NCI-H146 treated with DMSO at 0.1 percent for 48 hours (cell line): ENCODE data around the gene RFX2.
A peak's percentile ranks its signal among the peaks of the same experiment; 100 is the strongest.
"Not testable (repeated sequence)": the region's sequence is repeated elsewhere in the genome, so short reads cannot be mapped to it uniquely, and the experiment has no call there.

ENCODE experiments used
- DNase-seq: peaks from one replicate; lab custom pipeline; 2025; ENCODE audit not compliant: unreplicated experiment; lab: John Stamatoyannopoulos, UW

Gene RFX2

DNA sequence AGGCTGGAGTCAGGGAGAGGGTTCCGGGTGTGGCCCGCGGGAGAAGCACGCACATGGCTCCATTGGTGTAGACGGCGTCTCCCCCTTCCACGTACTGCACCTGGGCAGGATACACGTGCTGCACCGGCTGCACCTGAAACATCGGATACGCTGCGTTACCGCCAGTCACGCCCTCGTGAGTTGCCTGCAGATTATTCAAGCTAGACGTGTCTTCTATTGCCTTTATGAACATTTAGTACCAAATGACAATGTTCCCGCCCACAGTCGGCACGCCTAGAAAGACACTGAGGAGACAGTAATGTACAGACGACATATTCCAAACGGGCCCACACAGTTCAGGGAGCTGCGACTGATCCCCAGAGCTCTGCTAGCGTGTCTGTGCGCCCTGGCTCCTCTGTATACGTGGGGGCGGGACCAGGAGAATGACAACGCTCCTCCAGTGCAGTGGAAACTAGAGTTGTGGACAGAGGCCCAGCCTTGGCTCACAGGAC lies 68.3 kb downstream of the RFX2 start:
- no peak for DNase-seq

- no peak for DNase-seq
Measured at GRCh38 chr19:6041071-6041470, 69.2 kb downstream of the RFX2 start.

DNA sequence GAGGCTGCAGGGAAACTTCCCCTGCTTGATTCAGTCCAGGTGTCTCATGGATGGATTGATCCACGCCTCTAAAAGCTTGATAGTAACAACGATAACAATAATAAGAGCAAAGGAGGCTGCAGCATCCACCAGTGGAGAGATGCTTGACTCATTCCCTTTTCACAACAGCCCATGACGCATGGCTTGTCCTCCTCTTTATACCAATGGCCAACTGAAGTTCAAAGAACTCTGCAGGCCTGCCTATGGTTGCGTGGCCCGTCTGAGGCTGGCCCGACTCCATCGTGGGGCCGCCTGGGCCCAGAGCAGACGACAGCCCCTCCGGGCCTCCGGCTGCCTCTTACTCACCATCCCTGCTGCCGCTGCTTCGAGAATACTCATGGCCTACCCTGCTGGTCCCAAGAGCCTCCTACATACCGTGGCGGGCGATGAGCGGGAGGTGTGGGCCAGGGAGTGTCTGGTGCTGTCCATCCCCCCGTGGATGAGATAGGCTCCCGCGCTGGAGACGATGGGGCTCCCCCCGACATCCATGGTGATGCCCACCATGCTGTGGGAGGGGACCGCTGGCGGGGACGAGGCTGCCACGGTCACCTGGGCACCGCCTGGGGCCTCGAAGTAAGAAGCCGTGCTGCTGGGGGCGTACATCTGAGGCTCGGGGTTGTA lies 70.6 kb downstream of the RFX2 start:
- DNase-seq: no peak

- DNase-seq: no peak
Measured at GRCh38 chr19:6038634-6039405, 71.5 kb downstream of the RFX2 start.

DNA sequence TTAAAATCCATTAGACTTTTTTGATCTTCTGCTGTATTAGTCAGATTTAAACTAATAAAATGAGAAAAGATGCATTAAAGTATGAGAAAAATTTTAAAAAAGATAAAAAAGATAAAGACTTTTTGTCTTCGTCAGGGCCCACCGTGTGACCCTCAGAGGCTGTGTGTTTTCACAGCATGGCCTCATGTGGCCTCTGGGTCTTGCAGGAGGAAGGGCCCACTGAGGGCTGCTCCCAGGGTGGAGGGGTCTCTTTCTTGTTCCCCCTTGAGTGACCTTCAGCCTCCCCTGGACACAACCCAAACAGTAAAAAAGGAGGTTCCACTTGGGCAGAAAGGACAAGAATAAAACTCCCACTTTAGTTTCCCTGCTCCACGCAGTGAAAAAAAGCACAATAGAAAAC lies 75.3 kb downstream of the RFX2 start:
- no peak for DNase-seq

- DNase-seq: no peak
Measured at GRCh38 chr19:6034512-6034911, 75.8 kb downstream of the RFX2 start.

DNA sequence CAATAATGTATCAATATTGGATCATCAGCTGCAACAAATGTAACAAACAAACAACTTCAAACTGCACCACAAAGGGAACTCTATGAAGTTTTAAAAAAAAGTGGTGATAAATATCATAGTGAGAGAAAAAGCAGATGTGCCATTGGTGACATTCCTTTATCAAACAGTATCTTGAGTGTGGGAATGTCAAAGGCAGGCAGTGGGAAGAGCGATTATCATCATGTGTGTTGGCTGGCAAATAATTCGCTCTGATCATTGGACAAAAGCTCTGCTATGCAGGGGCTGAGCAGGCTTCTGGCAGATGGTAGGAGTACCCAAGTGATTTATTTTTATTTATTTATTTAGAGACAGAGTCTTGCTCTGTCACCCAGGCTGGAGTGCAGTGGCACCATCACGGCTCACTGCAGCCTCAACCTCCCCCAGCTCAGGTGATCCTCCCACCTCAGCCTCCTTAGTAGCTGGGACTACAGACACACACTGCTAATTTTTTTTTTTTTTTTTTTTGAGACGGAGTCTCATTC lies 76.5 kb downstream of the RFX2 start:
- no peak for DNase-seq

DNA sequence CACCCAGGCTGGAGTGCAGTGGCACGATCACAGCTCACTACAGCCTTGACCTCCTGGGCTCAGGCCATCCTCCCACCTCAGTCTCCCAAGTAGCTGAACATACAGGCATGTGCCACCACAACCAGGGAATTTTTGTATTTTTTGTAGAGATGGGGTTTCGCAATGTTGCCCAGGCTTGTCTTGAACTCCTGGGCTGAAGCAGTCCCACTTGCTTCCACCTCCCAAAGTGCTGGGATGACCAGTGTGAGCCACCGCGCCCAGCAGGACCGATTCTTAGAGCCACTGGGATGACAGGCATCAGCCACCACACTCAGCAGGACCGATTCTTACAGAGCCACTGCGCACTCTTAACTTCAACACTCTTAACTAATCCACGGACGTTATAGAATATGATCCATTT lies 77.5 kb downstream of the RFX2 start:
- no peak for DNase-seq

DNA sequence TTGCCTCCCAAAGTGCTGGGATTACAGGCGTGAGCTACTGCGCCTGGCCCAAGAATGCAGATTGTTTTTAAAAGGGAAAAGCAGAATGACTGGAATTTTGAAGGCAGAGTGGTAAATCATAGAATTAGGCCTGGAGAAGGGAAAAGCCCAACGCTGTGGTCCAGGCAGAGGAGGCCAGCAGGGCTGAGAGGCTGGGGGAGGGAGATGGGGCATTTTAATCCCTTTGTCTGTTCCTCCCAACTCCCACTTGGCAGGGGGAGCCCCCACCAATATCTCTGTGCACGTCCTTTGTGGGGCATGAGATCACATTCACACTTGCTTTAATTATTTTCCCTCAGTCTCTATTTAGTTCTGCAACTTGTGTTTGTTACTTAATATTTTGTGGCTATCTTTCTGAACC lies 77.9 kb downstream of the RFX2 start:
- no peak for DNase-seq

DNA sequence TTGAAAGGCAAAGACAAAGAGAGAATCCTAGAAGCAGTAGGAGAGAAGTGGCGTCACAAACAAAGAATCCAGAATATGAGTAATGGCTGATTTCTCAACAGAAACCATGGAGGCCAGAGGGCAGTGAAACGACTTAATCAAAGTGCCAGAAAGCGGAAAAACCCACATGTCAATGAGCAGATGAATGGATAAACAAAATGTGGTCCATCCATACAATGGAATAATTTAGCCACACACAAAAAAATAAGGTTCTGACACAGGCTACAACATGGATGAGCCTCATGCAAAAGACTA lies 80.1 kb downstream of the RFX2 start:
- no peak for DNase-seq

DNA sequence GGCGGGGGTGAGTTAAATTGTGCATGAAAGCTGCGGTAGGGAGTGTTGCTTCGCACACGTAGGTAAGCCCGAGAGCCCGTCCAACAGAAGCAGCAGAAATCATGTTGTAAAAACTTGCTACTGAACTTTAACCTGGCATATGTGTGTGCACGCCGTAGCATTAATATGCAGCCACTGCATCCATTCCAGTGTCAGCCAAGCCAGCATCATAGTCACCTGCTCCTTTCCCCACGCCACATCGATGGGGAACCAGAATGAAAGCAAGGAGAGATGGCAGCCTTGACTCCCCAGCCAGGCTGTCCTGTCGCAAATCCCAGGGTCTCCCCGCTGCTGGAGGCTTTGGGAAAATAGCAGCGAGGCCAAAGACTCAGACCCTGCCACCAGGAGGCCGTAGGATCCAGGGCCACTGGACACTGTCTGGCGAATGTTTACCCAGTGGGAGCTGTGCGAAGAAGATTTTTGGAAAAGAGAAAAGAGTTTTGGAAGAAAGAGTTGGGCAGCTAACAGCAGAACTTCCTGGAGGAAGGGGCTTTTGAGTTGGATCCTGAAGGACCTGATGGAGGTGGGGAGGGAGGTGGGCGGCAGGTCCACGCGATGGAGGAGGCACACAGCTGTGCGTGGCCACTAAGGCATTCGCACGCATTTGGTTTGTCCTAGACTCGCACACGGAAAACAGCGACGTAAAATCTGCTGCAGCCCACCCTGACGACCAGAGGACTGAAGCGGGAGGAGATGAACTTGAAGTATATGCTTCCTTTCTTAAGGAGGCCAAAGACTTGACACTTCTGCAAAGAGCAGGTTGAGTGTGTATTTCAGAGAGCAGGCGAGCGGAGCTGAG lies 83.7 kb downstream of the RFX2 start:
- DNase-seq: no peak

DNA sequence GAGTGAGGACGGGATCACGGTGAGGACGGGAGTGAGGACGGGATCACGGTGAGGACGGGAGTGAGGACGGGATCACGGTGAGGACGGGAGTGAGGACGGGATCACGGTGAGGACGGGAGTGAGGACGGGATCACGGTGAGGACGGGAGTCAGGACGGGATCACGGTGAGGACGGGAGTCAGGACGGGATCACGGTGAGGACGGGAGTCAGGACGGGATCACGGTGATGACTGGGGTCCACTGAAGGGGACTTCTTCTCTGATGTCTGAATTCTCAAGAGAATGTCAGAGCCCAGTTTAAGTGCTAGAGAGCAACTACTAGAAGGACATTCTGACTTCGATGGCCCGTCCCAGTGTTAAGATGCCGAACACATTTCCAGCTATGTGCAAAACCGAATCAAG lies 85.5 kb downstream of the RFX2 start:
- DNase-seq: not testable (repeated sequence)

DNA sequence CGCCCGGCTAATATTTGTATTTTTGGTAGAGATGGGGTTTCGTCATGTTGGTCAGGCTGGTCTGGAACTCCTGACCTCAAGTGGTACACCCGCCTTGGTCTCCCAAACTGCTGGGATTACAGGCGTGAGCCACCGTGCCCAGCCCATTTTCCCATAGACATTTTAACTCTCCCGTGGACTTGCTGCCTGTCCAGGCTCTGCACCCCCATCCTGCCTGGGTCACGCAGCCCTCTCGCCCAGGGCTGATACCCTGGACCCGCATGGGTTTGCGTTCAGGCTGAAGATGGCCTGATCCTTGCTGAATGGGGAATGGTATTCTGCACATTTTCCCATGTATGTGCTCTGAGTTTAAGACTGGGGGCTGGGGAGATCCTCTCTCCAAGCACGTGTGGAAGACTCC lies 86.4 kb downstream of the RFX2 start:
- DNase-seq: no peak

- no peak for DNase-seq
Measured at GRCh38 chr19:6023085-6023682, 87.1 kb downstream of the RFX2 start.

GRCh38 chr19:6022570-6023064 lies 87.7 kb downstream of the RFX2 start:
- DNase-seq: no peak

DNA sequence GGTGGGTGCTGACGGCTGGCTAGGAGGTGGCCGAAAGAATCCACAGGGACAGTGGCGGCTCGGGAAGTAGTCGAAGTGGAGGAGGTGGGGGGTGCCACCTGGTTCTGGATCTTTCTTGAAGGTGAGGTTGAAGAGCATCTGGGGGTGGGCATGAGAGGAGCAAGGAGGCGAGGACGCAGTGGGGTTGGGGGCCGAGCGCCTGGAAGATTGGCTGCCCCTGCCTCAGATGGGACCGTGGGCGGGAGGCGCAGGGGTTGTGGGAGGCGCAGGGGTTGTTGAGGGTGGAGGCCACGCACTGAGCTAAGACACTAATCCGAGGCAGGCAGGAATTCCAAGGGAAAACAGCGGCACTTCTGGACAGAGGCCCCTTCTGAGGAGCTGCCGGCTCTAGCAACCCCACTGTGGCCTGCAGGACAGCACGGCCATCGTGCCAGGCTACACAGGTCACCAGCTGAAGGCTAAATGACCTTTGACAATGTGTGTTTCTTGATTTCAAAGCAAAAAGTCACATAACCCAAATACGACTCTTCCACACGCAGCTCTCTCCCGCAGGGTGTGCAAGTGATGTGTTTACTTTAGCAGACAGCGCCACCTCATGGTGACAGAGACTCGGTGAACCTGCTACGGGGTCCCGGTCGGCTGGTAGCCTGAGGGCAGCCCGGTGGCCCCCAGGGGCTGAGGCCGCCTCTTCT lies 88.3 kb downstream of the RFX2 start:
- peak; percentile 46 for DNase-seq

DNA sequence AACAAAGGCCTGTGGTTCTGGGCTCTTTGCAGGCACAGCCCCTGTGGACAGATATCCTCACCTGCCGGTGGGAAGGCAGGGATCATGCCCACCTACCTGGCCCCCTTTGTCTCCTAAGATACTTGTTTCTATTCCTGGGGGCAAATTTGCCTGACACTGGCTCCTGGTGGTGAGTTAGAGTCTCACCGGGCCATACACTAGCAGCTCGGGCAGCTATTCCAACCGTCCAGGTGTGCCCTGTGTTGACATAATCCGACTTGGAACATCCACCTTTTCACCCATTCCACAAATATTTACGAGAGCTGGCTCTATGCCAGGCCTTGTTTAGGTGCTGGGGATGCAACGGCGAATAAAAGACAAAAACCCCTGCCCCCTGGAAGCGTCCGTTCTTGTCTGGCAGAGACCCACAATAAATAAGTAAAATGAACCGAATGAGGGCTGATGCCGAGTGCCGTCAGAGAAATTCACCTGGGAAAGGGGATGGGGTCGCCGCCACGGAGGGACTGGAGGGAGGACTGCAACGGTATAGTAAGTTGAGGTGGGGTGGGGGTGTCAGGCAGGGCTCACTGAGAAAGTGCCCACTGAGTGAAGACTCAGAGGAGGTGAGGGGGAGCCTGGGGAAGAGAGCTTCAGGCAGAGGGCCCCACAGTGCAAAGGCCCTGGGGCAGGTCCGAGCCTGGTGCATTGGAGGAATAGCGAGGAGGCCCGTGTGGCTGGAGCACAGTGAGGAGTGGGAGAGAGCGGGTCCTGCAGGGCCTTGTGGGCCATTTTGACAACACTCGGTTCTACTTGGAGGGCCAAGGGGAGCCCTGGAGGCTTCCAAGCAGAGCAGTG lies 89.1 kb downstream of the RFX2 start:
- DNase-seq: peak; percentile 80

- DNase-seq: peak; percentile 74
Measured at GRCh38 chr19:6020166-6020882, 90.0 kb downstream of the RFX2 start.

DNA sequence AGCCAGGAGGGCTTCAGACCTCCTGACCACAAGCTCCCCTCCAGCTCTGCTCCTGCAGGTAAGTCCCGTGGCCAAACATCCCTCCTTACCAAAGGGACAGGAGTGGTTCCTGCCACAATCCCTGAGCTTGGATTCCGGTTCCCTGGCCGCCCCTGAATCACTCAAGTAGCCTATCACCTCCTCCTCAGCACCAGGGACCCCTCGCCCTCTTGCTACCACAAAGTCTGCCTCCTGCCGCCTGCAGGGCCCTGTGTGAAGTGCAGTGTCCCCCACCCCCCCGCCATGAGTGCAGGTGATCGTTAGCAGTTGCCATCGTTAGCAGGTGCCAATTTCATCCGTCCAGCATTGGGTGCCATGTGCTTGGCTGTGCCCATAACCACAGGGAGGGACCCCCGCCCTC lies 91.5 kb downstream of the RFX2 start:
- no peak for DNase-seq
